K562 (cell line): ENCODE data around the gene TMEM170A. TPM values are rescaled to one million over a fixed set of nuclear protein-coding genes. Genes with fewer than 3 reads are reported as not detected.

Experiments
- CREB5 ChIP-seq: fragments of 250-450 bp; sonication (Bioruptor Pico); IDR thresholded peaks from 2 replicates; pipeline ENCODE4 v1.5.0; 2020; ENCODE audit warnings: mild to moderate bottlenecking
- SMARCA4 ChIP-seq: fragments of 450-650 bp; IDR thresholded peaks from 2 replicates; pipeline ENCODE4 v1.6.1; 2016
- ZNF407 ChIP-seq: fragments of 450-650 bp; IDR thresholded peaks from 2 replicates; pipeline ENCODE4 v1.6.1; 2016; ENCODE audit warnings: low read depth
- polyA plus RNA-seq, 8 experiments: library from polyadenylated mRNA; depleted of rRNA in 4 of 8; stranded (reverse) in 5 of 8; unstranded in 3 of 8; fragments of >200 nt; fragmentation: Nextera tagmentation in 2 of 8; fragmentation: Illumina TruSeq in 1 of 8; extraction: Ambion mirVana in 2 of 8; extraction: Trizol in 1 of 8; gene quantifications; 2 replicates each; pipeline versions ENCODE4 v1.2.1 to v1.2.3, GENCODE V29; 2011 to 2014; ENCODE audit warnings: inconsistent platforms in 1 of 8, missing spikeins in 1 of 8
- total RNA-seq, 7 experiments: library from RNA; depleted of rRNA in 6 of 7; stranded (reverse); fragments of >200 nt in 6 of 7; fragmentation: Illumina TruSeq in 2 of 7; extraction: Trizol in 2 of 7; gene quantifications; 2 replicates each; pipeline versions ENCODE4 v1.2.1 to v1.2.3, GENCODE V29; 2011 to 2021; ENCODE audit warnings: low replicate concordance in 1 of 7

Gene TMEM170A
- total and polyA plus RNA-seq, 9 of the 15 experiments (the other 6 are each of a cell fraction or from before 2014, with no cell fraction given), result 6.1 to 30.2 (median 15.0) TPM

- TF ChIP-seq ZNF407 (no peak), SMARCA4 (no peak), CREB5 (CRISPR knock-in tag) (no peak)
Observed at GRCh38 chr16:75501359-75501758, 36.9 kb upstream of the TMEM170A start (continued).
